Measurements from ENCODE around the gene SCUBE1. TPM values are rescaled to one million over a fixed set of nuclear protein-coding genes. Genes with fewer than 3 reads are reported as not detected.
A peak's percentile ranks its signal among the peaks of the same experiment; 100 is the strongest.

SCUBE1 gene
- total and polyA plus RNA-seq, 2 experiments from 2014 or later = not detected

DNA sequence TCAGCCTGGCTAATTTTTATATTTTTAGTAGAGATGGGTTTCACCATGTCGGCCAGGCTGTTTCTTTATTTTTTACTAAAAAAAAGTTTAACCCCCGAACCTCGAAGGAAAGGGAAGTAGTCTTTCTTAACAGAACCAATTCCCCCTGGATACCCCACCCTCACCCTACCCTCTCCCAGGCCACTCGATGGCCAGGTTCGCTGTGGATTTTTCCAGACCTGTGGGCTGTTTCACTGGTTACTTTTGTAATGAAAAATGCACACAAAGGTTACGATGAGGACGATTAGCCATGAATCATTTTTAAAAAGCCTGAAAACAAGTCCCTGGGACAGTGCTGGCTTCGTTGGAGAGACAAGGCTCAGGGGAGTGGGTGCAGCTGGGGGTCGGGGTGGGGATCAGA, 189.3 kb downstream of the SCUBE1 start:
- Histone ChIP-seq H3K4me1 (ENCODE audit: insufficient read depth) (peaks cover 15% of the 10 kb centered on the region; the same call in 1 of the 2 replicates), H3K79me2 (ENCODE audit: insufficient read depth) (peaks cover 74% of the 10 kb centered on the region), H3K36me3 (ENCODE audit: low read depth) (no peaks in the 10 kb centered on the region), H3K9me3 (ENCODE audit: low read depth) (no peaks in the 10 kb centered on the region), H4K20me1 (ENCODE audit: insufficient read depth) (peaks cover 5% of the 10 kb centered on the region; the same call in 1 of the 2 replicates), H3K27ac (peak overlapping the region; percentile 22; the same call in 1 of the 2 replicates), H3K9ac (peak overlapping the region; percentile 17; the same call in 1 of the 2 replicates), H3K4me3 (peak overlapping the region; percentile 48), H3F3A (ENCODE audit: insufficient read depth) (no peaks in the 10 kb centered on the region), H3K9me2 (ENCODE audit: insufficient read depth) (no peaks in the 10 kb centered on the region), H2AFZ (no peak overlapping the region), H3K27me3 (replicated peaks; ENCODE audit: insufficient read depth) (no peaks in the 10 kb centered on the region), H3K4me2 (ENCODE audit: unreplicated experiment) (peak overlapping the region; percentile 67)
- WGBS, 2 experiments (ENCODE audit: low coverage in 1 of 2, low lambda C conversion rate in 2 of 2, missing lambda C conversion rate in 2 of 2) = 51 to 62% methylated on average over 9 of the region's 9 CpGs
- in situ Hi-C loops (cut with MboI) = no loop called here
- peak; percentile 28 for DNase-seq
- TF ChIP-seq EZH2 (IDR thresholded peaks at IDR 0.05; ENCODE audit: insufficient read depth, poor library complexity, severe bottlenecking) (no peak), EZH2phosphoT487 (IDR thresholded peaks at IDR 0.05; ENCODE audit: insufficient read depth, low read depth) (no peak)

- H3F3A ChIP-seq (ENCODE audit: insufficient read depth) = no peaks in the 10 kb centered on the region
- H3K27me3 ChIP-seq (replicated peaks; ENCODE audit: insufficient read depth) = no peaks in the 10 kb centered on the region
- no peaks in the 10 kb centered on the region for H3K36me3 ChIP-seq (ENCODE audit: low read depth)
- H3K4me3 ChIP-seq = peak overlapping the region; percentile 97
- WGBS, 2 experiments (ENCODE audit: low coverage in 1 of 2, low lambda C conversion rate in 2 of 2, missing lambda C conversion rate in 2 of 2) = 0 to 2% methylated on average over 16 to 20 of the region's 22 CpGs
- H3K4me2 ChIP-seq (ENCODE audit: unreplicated experiment) = peak overlapping the region; percentile 97
- TF ChIP-seq EZH2 (IDR thresholded peaks at IDR 0.05; ENCODE audit: insufficient read depth, poor library complexity, severe bottlenecking) = no peak
- TF ChIP-seq EZH2phosphoT487 (IDR thresholded peaks at IDR 0.05; ENCODE audit: insufficient read depth, low read depth) = no peak
- in situ Hi-C loops (cut with MboI) = no loop called here
- H3K27ac ChIP-seq = peak overlapping the region; percentile 88
- H3K4me1 ChIP-seq (ENCODE audit: insufficient read depth) = peaks cover 15% of the 10 kb centered on the region; the same call in 1 of the 2 replicates
- peak overlapping the region; percentile 78 for H2AFZ ChIP-seq
- no peaks in the 10 kb centered on the region for H3K9me2 ChIP-seq (ENCODE audit: insufficient read depth)
- H3K9me3 ChIP-seq (ENCODE audit: low read depth) = no peaks in the 10 kb centered on the region
- H4K20me1 ChIP-seq (ENCODE audit: insufficient read depth) = 0 out of 2 replicates have a peak, but pooled peaks cover 5% of the 10 kb centered on the region
- H3K9ac ChIP-seq = peak overlapping the region; percentile 94
- H3K79me2 ChIP-seq (ENCODE audit: insufficient read depth) = peaks cover 60% of the 10 kb centered on the region
- DNase-seq = peak; percentile 91
These were observed 190.7 kb downstream of the SCUBE1 start for GRCh38 chr22:43152357-43153071.

GRCh38 chr22:43152003-43152356, 191.2 kb downstream of the SCUBE1 start:
- Histone ChIP-seq H3K27me3 (replicated peaks; ENCODE audit: insufficient read depth) (no peaks in the 10 kb centered on the region), H3K27ac (peak overlapping the region; percentile 88), H3K36me3 (ENCODE audit: low read depth) (no peaks in the 10 kb centered on the region), H3K9me3 (ENCODE audit: low read depth) (no peaks in the 10 kb centered on the region), H3K4me1 (ENCODE audit: insufficient read depth) (peaks cover 15% of the 10 kb centered on the region; the same call in 1 of the 2 replicates), H3K9ac (peak overlapping the region; percentile 94), H3K4me3 (peak overlapping the region; percentile 97), H4K20me1 (ENCODE audit: insufficient read depth) (0 out of 2 replicates have a peak, but pooled peaks cover 5% of the 10 kb centered on the region), H3K4me2 (ENCODE audit: unreplicated experiment) (peak overlapping the region; percentile 97), H3K79me2 (ENCODE audit: insufficient read depth) (peaks cover 55% of the 10 kb centered on the region), H3F3A (ENCODE audit: insufficient read depth) (no peaks in the 10 kb centered on the region), H3K9me2 (ENCODE audit: insufficient read depth) (no peaks in the 10 kb centered on the region), H2AFZ (peak overlapping the region; percentile 78)
- no peak for DNase-seq
- WGBS, 2 experiments (ENCODE audit: low coverage in 1 of 2, low lambda C conversion rate in 2 of 2, missing lambda C conversion rate in 2 of 2) = 0 to 1% methylated on average over 18 of the region's 18 CpGs
- TF ChIP-seq EZH2 (IDR thresholded peaks at IDR 0.05; ENCODE audit: insufficient read depth, poor library complexity, severe bottlenecking) = no peak
- TF ChIP-seq EZH2phosphoT487 (IDR thresholded peaks at IDR 0.05; ENCODE audit: insufficient read depth, low read depth) = no peak
- in situ Hi-C loops (cut with MboI) = no loop called here

DNA sequence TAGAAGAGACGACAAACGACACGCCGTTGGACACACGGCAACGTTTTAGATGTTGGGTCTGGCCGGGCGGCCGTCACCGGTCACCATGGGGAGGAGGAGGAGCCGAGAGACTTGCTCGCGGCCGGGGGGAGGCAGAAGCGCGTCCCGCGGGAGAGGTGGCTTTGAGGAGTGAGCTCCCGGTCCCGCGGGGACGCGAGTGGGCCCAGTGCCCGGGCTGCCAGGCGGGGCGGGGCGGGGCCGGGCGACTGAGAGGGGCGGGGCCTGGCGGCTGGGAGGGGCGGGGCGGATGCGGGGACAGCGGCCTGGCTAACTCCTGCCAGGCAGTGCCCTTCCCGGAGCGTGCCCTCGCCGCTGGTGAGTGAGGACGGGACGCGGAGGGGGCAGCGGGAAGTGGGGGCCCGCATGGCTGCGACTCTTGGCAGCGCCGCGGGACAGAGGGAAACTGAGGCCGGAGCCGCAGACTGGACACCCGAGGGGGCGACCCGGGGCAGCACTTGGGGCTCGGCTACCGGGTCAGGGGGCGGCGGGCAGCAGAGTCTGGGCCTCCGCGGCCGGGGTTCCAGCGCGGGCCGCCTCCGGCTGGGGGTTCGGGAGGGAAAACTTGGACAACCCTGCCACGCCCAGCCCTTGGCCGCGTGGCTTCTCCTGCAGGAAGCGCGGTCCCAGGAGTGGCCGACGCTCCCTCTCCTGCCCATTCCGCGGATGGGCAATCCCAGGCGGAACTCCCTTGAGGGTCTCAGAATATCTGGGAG, 191.7 kb downstream of the SCUBE1 start, which contains the start of gene TSPO:
TSS of gene TSPO (plus strand) at position 309 of the 752 bp plus-strand sequence. CDS start 7,680 bp downstream, outside the sequence.
- Histone ChIP-seq H3F3A (ENCODE audit: insufficient read depth) (no peaks in the 10 kb centered on the region), H3K4me3 (peak within 1 kb of the TSS; percentile 97), H4K20me1 (ENCODE audit: insufficient read depth) (0 out of 2 replicates have a peak, but pooled peaks cover 5% of the 10 kb centered on the region), H3K4me1 (ENCODE audit: insufficient read depth) (peaks cover 15% of the 10 kb centered on the region; the same call in 1 of the 2 replicates), H3K27ac (peak within 1 kb of the TSS; percentile 88), H3K27me3 (replicated peaks; ENCODE audit: insufficient read depth) (no peaks in the 10 kb centered on the region), H3K9ac (peak within 1 kb of the TSS; percentile 94), H3K79me2 (ENCODE audit: insufficient read depth) (peaks cover 50% of the 10 kb centered on the region), H3K36me3 (ENCODE audit: low read depth) (no peaks in the 10 kb centered on the region), H2AFZ (peak within 1 kb of the TSS; percentile 78), H3K4me2 (ENCODE audit: unreplicated experiment) (peak within 1 kb of the TSS; percentile 97), H3K9me2 (ENCODE audit: insufficient read depth) (no peaks in the 10 kb centered on the region), H3K9me3 (ENCODE audit: low read depth) (no peaks in the 10 kb centered on the region)
- no peak for TF ChIP-seq EZH2phosphoT487 (IDR thresholded peaks at IDR 0.05; ENCODE audit: insufficient read depth, low read depth)
- TF ChIP-seq EZH2 (IDR thresholded peaks at IDR 0.05; ENCODE audit: insufficient read depth, poor library complexity, severe bottlenecking) = no peak
- peak; percentile 82 for DNase-seq
- 2% methylated on average over 48 to 59 of the region's 75 CpGs for WGBS, 2 experiments (ENCODE audit: low coverage in 1 of 2, low lambda C conversion rate in 2 of 2, missing lambda C conversion rate in 2 of 2)
- in situ Hi-C loops (cut with MboI) = no loop called here

Measured in GM23248 (cell line).